ENCODE data around the gene EPPIN. TPM values are rescaled to one million over a fixed set of nuclear protein-coding genes. Genes with fewer than 3 reads are reported as not detected.

EPPIN gene
- total and polyA plus RNA-seq, 2 of the 8 experiments (the other 6 are each of a cell fraction or from before 2014, with no cell fraction given), result 0.06 TPM; not detected in 1

GRCh38 chr20:45545351-45545750, 1.9 kb downstream of the EPPIN start (continued):
- TF ChIP-seq, protein P1, sequence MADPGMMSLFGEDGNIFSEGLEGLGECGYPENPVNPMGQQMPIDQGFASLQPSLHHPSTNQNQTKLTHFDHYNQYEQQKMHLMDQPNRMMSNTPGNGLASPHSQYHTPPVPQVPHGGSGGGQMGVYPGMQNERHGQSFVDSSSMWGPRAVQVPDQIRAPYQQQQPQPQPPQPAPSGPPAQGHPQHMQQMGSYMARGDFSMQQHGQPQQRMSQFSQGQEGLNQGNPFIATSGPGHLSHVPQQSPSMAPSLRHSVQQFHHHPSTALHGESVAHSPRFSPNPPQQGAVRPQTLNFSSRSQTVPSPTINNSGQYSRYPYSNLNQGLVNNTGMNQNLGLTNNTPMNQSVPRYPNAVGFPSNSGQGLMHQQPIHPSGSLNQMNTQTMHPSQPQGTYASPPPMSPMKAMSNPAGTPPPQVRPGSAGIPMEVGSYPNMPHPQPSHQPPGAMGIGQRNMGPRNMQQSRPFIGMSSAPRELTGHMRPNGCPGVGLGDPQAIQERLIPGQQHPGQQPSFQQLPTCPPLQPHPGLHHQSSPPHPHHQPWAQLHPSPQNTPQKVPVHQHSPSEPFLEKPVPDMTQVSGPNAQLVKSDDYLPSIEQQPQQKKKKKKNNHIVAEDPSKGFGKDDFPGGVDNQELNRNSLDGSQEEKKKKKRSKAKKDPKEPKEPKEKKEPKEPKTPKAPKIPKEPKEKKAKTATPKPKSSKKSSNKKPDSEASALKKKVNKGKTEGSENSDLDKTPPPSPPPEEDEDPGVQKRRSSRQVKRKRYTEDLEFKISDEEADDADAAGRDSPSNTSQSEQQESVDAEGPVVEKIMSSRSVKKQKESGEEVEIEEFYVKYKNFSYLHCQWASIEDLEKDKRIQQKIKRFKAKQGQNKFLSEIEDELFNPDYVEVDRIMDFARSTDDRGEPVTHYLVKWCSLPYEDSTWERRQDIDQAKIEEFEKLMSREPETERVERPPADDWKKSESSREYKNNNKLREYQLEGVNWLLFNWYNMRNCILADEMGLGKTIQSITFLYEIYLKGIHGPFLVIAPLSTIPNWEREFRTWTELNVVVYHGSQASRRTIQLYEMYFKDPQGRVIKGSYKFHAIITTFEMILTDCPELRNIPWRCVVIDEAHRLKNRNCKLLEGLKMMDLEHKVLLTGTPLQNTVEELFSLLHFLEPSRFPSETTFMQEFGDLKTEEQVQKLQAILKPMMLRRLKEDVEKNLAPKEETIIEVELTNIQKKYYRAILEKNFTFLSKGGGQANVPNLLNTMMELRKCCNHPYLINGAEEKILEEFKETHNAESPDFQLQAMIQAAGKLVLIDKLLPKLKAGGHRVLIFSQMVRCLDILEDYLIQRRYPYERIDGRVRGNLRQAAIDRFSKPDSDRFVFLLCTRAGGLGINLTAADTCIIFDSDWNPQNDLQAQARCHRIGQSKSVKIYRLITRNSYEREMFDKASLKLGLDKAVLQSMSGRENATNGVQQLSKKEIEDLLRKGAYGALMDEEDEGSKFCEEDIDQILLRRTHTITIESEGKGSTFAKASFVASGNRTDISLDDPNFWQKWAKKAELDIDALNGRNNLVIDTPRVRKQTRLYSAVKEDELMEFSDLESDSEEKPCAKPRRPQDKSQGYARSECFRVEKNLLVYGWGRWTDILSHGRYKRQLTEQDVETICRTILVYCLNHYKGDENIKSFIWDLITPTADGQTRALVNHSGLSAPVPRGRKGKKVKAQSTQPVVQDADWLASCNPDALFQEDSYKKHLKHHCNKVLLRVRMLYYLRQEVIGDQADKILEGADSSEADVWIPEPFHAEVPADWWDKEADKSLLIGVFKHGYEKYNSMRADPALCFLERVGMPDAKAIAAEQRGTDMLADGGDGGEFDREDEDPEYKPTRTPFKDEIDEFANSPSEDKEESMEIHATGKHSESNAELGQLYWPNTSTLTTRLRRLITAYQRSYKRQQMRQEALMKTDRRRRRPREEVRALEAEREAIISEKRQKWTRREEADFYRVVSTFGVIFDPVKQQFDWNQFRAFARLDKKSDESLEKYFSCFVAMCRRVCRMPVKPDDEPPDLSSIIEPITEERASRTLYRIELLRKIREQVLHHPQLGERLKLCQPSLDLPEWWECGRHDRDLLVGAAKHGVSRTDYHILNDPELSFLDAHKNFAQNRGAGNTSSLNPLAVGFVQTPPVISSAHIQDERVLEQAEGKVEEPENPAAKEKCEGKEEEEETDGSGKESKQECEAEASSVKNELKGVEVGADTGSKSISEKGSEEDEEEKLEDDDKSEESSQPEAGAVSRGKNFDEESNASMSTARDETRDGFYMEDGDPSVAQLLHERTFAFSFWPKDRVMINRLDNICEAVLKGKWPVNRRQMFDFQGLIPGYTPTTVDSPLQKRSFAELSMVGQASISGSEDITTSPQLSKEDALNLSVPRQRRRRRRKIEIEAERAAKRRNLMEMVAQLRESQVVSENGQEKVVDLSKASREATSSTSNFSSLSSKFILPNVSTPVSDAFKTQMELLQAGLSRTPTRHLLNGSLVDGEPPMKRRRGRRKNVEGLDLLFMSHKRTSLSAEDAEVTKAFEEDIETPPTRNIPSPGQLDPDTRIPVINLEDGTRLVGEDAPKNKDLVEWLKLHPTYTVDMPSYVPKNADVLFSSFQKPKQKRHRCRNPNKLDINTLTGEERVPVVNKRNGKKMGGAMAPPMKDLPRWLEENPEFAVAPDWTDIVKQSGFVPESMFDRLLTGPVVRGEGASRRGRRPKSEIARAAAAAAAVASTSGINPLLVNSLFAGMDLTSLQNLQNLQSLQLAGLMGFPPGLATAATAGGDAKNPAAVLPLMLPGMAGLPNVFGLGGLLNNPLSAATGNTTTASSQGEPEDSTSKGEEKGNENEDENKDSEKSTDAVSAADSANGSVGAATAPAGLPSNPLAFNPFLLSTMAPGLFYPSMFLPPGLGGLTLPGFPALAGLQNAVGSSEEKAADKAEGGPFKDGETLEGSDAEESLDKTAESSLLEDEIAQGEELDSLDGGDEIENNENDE (IDR thresholded peaks at IDR 0.05; ENCODE audit: insufficient replicate concordance, low read length), result no peak
- TF ChIP-seq CEBPB (IDR thresholded peaks at IDR 0.05; ENCODE audit: low read depth, low read length) (no peak), ATF2 (IDR thresholded peaks at IDR 0.05; ENCODE audit: low read length) (no peak), SP2 (IDR thresholded peaks at IDR 0.05; ENCODE audit: low read length) (no peak), CTCF (IDR thresholded peaks at IDR 0.05; ENCODE audit: control extremely low read depth in 1 of 3, insufficient read depth in 1 of 3, low read depth in 1 of 3, low read length in 3 of 3) (no peak), RBBP5 (IDR thresholded peaks at IDR 0.05; ENCODE audit: borderline replicate concordance, low read depth, low read length) (no peak)
